ENCODE measurements around the gene FOXD4L4. TPM values are rescaled to one million over a fixed set of nuclear protein-coding genes. Genes with fewer than 3 reads are reported as not detected.
"Not testable (repeated sequence)": the region's sequence is repeated elsewhere in the genome, so short reads cannot be mapped to it uniquely, and the experiment has no call there.

FOXD4L4 gene
- polyA plus RNA-seq (ENCODE audit: insufficient read length) = not detected
- long read RNA-seq, donor 1 = 0 reads
- long read RNA-seq, donor 2 = 0 reads
- long read RNA-seq, donor 3 = 0 reads
- long read RNA-seq, donor 4 = 0 reads
- long read RNA-seq, donor 5 = 0 reads
- long read RNA-seq, donor 6 = 0 reads
- long read RNA-seq, donor 7 = 0 reads
- long read RNA-seq, donor 8 = 0 reads

DNA sequence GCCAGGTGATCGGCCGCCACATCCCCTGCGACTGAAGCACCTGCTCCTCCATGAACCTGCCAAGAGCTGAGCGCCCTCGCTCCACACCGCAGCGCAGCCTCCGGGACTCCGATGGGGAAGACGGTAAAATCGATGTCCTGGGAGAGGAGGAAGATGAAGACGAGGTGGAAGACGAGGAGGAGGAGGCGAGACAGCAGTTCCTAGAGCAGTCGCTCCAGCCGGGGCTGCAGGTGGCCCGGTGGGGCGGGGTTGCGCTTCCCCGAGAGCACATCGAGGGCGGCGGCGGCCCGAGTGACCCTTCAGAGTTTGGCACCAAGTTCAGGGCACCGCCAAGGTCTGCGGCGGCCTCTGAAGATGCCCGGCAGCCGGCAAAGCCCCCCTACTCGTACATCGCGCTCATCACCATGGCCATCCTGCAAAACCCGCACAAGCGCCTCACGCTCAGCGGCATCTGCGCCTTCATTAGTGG is at the start of gene FOXD4L4:
FOXD4L4 (plus strand) TSS at position 51 of the 469 bp plus-strand sequence; CDS start at position 51, 0 bp downstream.
- not testable (repeated sequence) for DNase-seq

DNA sequence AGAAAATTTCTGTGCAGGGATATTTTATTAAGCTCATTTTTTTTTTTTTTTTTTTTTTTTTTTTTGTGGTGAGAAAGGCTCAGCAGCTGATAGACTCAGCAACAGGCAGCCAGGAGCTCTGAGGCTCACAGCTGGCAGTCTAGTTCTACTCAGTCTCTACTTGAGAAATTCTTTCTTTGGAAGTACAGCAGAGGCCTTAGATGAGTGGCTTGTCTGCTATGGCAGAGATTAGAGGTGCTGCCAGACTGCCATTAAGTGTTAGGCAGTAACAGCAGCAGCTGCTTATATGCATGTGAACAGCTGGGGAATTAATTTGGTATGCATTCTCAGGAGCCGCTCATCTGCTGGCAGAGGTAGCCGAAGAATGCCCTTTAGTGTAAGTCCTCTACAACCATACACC is 33.4 kb upstream of the FOXD4L4 start:
- DNase-seq = not testable (repeated sequence)

DNA sequence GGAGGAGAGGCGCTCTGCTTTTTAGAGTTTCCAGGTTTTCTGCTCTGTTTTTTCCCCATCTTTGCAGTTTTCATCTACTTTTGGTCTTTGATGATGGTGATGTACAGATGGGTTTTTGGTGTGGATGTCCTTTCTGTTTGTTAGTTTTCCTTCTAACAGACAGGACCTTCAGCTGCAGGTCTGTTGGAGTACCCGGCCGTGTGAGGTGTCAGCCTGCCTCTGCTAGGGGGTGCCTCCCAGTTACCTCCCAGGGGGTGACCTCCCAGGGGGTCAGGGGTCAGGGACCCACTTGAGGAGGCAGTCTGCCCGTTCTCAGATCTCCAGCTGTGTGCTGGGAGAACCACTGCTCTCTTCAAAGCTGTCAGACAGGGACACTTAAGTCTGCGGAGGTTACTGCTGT is 22.5 kb upstream of the FOXD4L4 start:
- DNase-seq = not testable (repeated sequence)

DNA sequence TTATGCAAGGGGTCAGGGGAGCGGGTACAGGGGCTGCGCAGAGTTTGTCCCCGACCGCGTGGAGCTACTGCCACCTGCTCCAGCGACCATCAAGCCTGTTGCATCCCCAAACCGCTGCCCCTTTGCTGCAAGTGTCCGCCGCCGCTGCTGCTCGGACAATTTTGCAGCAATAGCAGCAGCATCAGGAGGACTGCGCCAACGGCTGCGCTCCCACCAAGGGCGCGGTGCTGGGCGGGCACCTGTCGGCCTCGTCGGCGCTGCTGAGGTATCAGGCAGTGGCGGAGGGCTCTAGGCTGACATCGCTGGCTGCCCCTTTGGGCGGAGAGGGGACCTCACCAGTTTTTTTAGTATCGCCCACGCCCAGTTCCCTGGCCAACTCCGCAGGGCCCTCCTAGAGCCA is 1.2 kb downstream of the FOXD4L4 start:
- not testable (repeated sequence) for DNase-seq

Other genes starting within 250 kb of the FOXD4L4 start
- 91.7 TPM for gene ZNG1E, start 61.2 kb upstream of the FOXD4L4 start, polyA plus RNA-seq (ENCODE audit: insufficient read length)

All from left kidney (tissue), 8 donors.